Measurements from ENCODE around the gene ERF. TPM values are rescaled to one million over a fixed set of nuclear protein-coding genes. Genes with fewer than 3 reads are reported as not detected.

ERF gene
- polyA plus RNA-seq, 2 of the 4 experiments (the other 2 are of a cell fraction), result 103 to 120 TPM

Other genes with a start within 250 kb of the ERF start
- 0.22 and 0.42 TPM in 2 replicates for gene GRIK5, start 184.9 kb downstream of the ERF start, polyA plus RNA-seq (2011; rRNA removed)
- 0.30 to 0.54 TPM (median 0.45 TPM) in 3 replicates for gene GRIK5, start 184.9 kb downstream of the ERF start, polyA plus RNA-seq (2017; fragmentation: RNase III; extraction: RNeasy Plus Mini Kit Qiagen cat#74134 plus additional on column Dnase treatment)
- 11.3 and 16.9 TPM in 2 replicates for gene ZNF574, start 179.0 kb downstream of the ERF start, polyA plus RNA-seq (2011; rRNA removed)
- 20.9 to 21.8 TPM (median 21.1 TPM) in 3 replicates for gene ZNF574, start 179.0 kb downstream of the ERF start, polyA plus RNA-seq (2017; fragmentation: RNase III; extraction: RNeasy Plus Mini Kit Qiagen cat#74134 plus additional on column Dnase treatment)
- gene POU2F2, start 122.7 kb downstream of the ERF start, polyA plus RNA-seq (2011; rRNA removed), result 0.15 and 0.16 TPM in 2 replicates
- gene POU2F2, start 122.7 kb downstream of the ERF start, polyA plus RNA-seq (2017; fragmentation: RNase III; extraction: RNeasy Plus Mini Kit Qiagen cat#74134 plus additional on column Dnase treatment), result 0.24 to 0.49 TPM (median 0.28 TPM) in 3 replicates
- gene DEDD2, start 37.5 kb downstream of the ERF start, polyA plus RNA-seq (2011; rRNA removed), result 30.8 and 37.9 TPM in 2 replicates
- gene DEDD2, start 37.5 kb downstream of the ERF start, polyA plus RNA-seq (2017; fragmentation: RNase III; extraction: RNeasy Plus Mini Kit Qiagen cat#74134 plus additional on column Dnase treatment), result 39.7 to 54.1 TPM (median 43.2 TPM) in 3 replicates
- gene ZNF526, start 34.8 kb downstream of the ERF start, polyA plus RNA-seq (2011; rRNA removed), result 7.1 and 8.7 TPM in 2 replicates
- 12.2 to 12.9 TPM (median 12.6 TPM) in 3 replicates for gene ZNF526, start 34.8 kb downstream of the ERF start, polyA plus RNA-seq (2017; fragmentation: RNase III; extraction: RNeasy Plus Mini Kit Qiagen cat#74134 plus additional on column Dnase treatment)
- 55.2 and 79.7 TPM in 2 replicates for gene GSK3A, start 12.5 kb downstream of the ERF start, polyA plus RNA-seq (2011; rRNA removed)
- gene GSK3A, start 12.5 kb downstream of the ERF start, polyA plus RNA-seq (2017; fragmentation: RNase III; extraction: RNeasy Plus Mini Kit Qiagen cat#74134 plus additional on column Dnase treatment), result 81.0 to 85.1 TPM (median 84.0 TPM) in 3 replicates
- gene CIC, start 14.1 kb upstream of the ERF start, polyA plus RNA-seq (2011; rRNA removed), result 7.2 and 7.7 TPM in 2 replicates
- 46.8 to 56.4 TPM (median 53.1 TPM) in 3 replicates for gene CIC, start 14.1 kb upstream of the ERF start, polyA plus RNA-seq (2017; fragmentation: RNase III; extraction: RNeasy Plus Mini Kit Qiagen cat#74134 plus additional on column Dnase treatment)
- gene PRR19, start 47.0 kb upstream of the ERF start, polyA plus RNA-seq (2011; rRNA removed), result 1.1 and 1.3 TPM in 2 replicates
- 3.4 to 4.5 TPM (median 4.2 TPM) in 3 replicates for gene PRR19, start 47.0 kb upstream of the ERF start, polyA plus RNA-seq (2017; fragmentation: RNase III; extraction: RNeasy Plus Mini Kit Qiagen cat#74134 plus additional on column Dnase treatment)
- gene PAFAH1B3, start 47.5 kb upstream of the ERF start, polyA plus RNA-seq (2011; rRNA removed), result 79.7 and 101 TPM in 2 replicates
- 135 to 151 TPM (median 144 TPM) in 3 replicates for gene PAFAH1B3, start 47.5 kb upstream of the ERF start, polyA plus RNA-seq (2017; fragmentation: RNase III; extraction: RNeasy Plus Mini Kit Qiagen cat#74134 plus additional on column Dnase treatment)
- gene TMEM145, start 58.2 kb upstream of the ERF start, polyA plus RNA-seq (2011; rRNA removed), result 0.71 and 1.8 TPM in 2 replicates
- gene TMEM145, start 58.2 kb upstream of the ERF start, polyA plus RNA-seq (2017; fragmentation: RNase III; extraction: RNeasy Plus Mini Kit Qiagen cat#74134 plus additional on column Dnase treatment), result 3.6 to 5.1 TPM (median 4.3 TPM) in 3 replicates
- 8.9 and 10.4 TPM in 2 replicates for gene MEGF8, start 70.5 kb upstream of the ERF start, polyA plus RNA-seq (2011; rRNA removed)
- 22.4 to 27.2 TPM (median 25.8 TPM) in 3 replicates for gene MEGF8, start 70.5 kb upstream of the ERF start, polyA plus RNA-seq (2017; fragmentation: RNase III; extraction: RNeasy Plus Mini Kit Qiagen cat#74134 plus additional on column Dnase treatment)
- 5.1 and 11.9 TPM in 2 replicates for gene CNFN, start 135.2 kb upstream of the ERF start, polyA plus RNA-seq (2011; rRNA removed)
- gene CNFN, start 135.2 kb upstream of the ERF start, polyA plus RNA-seq (2017; fragmentation: RNase III; extraction: RNeasy Plus Mini Kit Qiagen cat#74134 plus additional on column Dnase treatment), result 33.2 to 44.6 TPM (median 33.6 TPM) in 3 replicates
- gene LIPE, start 172.3 kb upstream of the ERF start, polyA plus RNA-seq (2011; rRNA removed), result 1.6 and 2.6 TPM in 2 replicates
- 2.5 to 3.2 TPM (median 2.7 TPM) in 3 replicates for gene LIPE, start 172.3 kb upstream of the ERF start, polyA plus RNA-seq (2017; fragmentation: RNase III; extraction: RNeasy Plus Mini Kit Qiagen cat#74134 plus additional on column Dnase treatment)
- gene CXCL17, start 187.8 kb upstream of the ERF start, polyA plus RNA-seq (2011; rRNA removed), result 0.13 and 0.14 TPM in 2 replicates
- gene CXCL17, start 187.8 kb upstream of the ERF start, polyA plus RNA-seq (2017; fragmentation: RNase III; extraction: RNeasy Plus Mini Kit Qiagen cat#74134 plus additional on column Dnase treatment), result not detected in 3 replicates

All from A549 (cell line).